ENCODE results near the gene INPP1.

- no peak for TF ChIP-seq EZH2 (optimal IDR thresholded peaks at IDR 0.05; ENCODE audit: low read depth, low read length)
- no peak for TF ChIP-seq CTCF (IDR thresholded peaks at IDR 0.05; ENCODE audit: low read length)
- no peak for TF ChIP-seq EZH2phosphoT487 (IDR thresholded peaks at IDR 0.05; ENCODE audit: low read length)
These were observed 61.7 kb downstream of the INPP1 start for GRCh38 chr2:190405070-190405469.

All from MM.1S (cell line).